ENCODE measurements around the gene ATP6V1C2.

ATP6V1C2 gene

DNA sequence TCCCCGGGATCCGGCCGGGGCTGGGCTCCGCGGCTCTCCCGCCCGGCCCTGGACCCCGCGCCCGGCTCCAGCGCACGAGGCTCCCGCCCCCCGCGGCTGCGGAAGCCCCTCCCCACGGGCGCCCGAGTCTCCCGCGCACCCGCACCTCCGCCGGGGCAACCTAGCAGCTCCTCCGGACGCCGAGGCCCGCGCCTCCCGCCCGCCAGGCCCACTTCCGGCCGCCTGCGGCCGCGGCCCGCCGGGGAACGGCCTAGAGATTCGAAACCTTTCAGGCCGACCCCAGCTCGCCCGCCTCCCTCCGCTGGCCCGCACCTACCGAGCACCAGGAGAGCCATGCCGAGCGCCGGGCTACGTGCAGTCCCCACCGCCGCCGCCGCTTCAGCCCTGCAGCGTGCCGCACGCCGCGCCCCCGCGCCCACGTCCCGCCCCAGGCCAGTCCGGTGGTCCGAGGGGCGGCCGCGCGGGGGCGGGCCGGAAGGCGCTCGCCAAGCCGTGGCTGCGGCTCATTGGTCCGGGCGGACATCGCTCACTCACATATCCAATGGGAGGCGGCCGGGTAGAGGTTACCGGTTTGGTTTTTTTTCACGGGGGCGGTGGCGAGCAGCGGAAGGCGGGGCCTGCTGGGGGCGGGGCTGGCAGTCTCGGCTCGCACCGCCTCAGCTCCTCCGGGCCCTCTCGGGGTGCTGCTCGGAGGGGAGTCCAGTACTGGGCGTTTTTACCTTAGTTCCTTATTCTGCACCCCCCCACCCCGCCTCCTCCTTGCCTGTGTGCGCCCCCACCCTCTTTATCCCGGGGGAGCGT is 91.1 kb downstream of the ATP6V1C2 start, which contains the start of gene PDIA6 (continued):
- TF ChIP-seq, protein P1, sequence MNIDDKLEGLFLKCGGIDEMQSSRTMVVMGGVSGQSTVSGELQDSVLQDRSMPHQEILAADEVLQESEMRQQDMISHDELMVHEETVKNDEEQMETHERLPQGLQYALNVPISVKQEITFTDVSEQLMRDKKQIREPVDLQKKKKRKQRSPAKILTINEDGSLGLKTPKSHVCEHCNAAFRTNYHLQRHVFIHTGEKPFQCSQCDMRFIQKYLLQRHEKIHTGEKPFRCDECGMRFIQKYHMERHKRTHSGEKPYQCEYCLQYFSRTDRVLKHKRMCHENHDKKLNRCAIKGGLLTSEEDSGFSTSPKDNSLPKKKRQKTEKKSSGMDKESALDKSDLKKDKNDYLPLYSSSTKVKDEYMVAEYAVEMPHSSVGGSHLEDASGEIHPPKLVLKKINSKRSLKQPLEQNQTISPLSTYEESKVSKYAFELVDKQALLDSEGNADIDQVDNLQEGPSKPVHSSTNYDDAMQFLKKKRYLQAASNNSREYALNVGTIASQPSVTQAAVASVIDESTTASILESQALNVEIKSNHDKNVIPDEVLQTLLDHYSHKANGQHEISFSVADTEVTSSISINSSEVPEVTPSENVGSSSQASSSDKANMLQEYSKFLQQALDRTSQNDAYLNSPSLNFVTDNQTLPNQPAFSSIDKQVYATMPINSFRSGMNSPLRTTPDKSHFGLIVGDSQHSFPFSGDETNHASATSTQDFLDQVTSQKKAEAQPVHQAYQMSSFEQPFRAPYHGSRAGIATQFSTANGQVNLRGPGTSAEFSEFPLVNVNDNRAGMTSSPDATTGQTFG (tag by site-specific recombination; IDR thresholded peaks at IDR 0.05; ENCODE audit: borderline replicate concordance) = no peak
- TF ChIP-seq ZNF202 (tag by site-specific recombination; IDR thresholded peaks at IDR 0.05; ENCODE audit: borderline replicate concordance) = no peak
- TF ChIP-seq IKZF3 (tag by site-specific recombination; IDR thresholded peaks at IDR 0.05) = no peak
- no peak for TF ChIP-seq ZNF140 (tag by site-specific recombination; IDR thresholded peaks at IDR 0.05)
- TF ChIP-seq ZNF776 (tag by site-specific recombination; IDR thresholded peaks at IDR 0.05; ENCODE audit: borderline replicate concordance) = no peak
- TF ChIP-seq ZNF416 (tag by site-specific recombination; IDR thresholded peaks at IDR 0.05) = no peak
- 0 out of 2 replicates have a peak, but pooled peaks have one; percentile 17 for TF ChIP-seq ZBTB17 (tag by site-specific recombination; IDR thresholded peaks at IDR 0.05)
- TF ChIP-seq ZXDB (tag by site-specific recombination; IDR thresholded peaks at IDR 0.05) = no peak; the same call in 1 of the 2 replicates
- no peak for TF ChIP-seq ZNF585B (tag by site-specific recombination; IDR thresholded peaks at IDR 0.05)
- TF ChIP-seq, protein P2, sequence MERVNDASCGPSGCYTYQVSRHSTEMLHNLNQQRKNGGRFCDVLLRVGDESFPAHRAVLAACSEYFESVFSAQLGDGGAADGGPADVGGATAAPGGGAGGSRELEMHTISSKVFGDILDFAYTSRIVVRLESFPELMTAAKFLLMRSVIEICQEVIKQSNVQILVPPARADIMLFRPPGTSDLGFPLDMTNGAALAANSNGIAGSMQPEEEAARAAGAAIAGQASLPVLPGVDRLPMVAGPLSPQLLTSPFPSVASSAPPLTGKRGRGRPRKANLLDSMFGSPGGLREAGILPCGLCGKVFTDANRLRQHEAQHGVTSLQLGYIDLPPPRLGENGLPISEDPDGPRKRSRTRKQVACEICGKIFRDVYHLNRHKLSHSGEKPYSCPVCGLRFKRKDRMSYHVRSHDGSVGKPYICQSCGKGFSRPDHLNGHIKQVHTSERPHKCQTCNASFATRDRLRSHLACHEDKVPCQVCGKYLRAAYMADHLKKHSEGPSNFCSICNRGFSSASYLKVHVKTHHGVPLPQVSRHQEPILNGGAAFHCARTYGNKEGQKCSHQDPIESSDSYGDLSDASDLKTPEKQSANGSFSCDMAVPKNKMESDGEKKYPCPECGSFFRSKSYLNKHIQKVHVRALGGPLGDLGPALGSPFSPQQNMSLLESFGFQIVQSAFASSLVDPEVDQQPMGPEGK (tag by site-specific recombination; IDR thresholded peaks at IDR 0.05) = peak; percentile 73
- 0 out of 2 replicates have a peak, but pooled peaks have one; percentile 2 for TF ChIP-seq ZNF341 (tag by site-specific recombination; IDR thresholded peaks at IDR 0.05; ENCODE audit: low read depth)
- TF ChIP-seq ZEB2 (tag by site-specific recombination; IDR thresholded peaks at IDR 0.05) = peak; percentile 24; the same call in 1 of the 2 replicates
- TF ChIP-seq ZFHX2 (tag by site-specific recombination; conservative IDR thresholded peaks at IDR 0.05) = peak; percentile 74
- no peak for TF ChIP-seq ZNF221 (tag by site-specific recombination; IDR thresholded peaks at IDR 0.05; ENCODE audit: borderline replicate concordance)
- TF ChIP-seq ZNF366 (tag by site-specific recombination; conservative IDR thresholded peaks at IDR 0.05) = no peak
- no peak for TF ChIP-seq ZNF114 (tag by site-specific recombination; IDR thresholded peaks at IDR 0.05)
- TF ChIP-seq KLF9 (tag by site-specific recombination; IDR thresholded peaks at IDR 0.05; ENCODE audit: low read depth) = peak; percentile 81; the same call in 1 of the 2 replicates
- TF ChIP-seq YY2 (tag by site-specific recombination; IDR thresholded peaks at IDR 0.05) = no peak
- TF ChIP-seq ZNF701 (tag by site-specific recombination; IDR thresholded peaks at IDR 0.05) = no peak
- TF ChIP-seq SCRT1 (tag by site-specific recombination; IDR thresholded peaks at IDR 0.05; ENCODE audit: borderline replicate concordance) = no peak
- no peak for TF ChIP-seq ZNF626 (tag by site-specific recombination; IDR thresholded peaks at IDR 0.05)
- no peak for TF ChIP-seq MEIS1 (CRISPR knock-in tag; IDR thresholded peaks at IDR 0.05; ENCODE audit: borderline replicate concordance)
- TF ChIP-seq ZNF768 (tag by site-specific recombination; IDR thresholded peaks at IDR 0.05) = no peak

Measured in HEK293 (cell line).